Brain microvascular endothelial cell (primary cell): ENCODE measurements around the gene SLC1A5.

ENCODE experiments used
- DNase-seq: peaks from one replicate; pipeline ENCODE4 v3.0.0-alpha.2; 2020
- H3K27ac ChIP-seq: fragments of 250-450 bp; sonication (Bioruptor Pico); 2 replicates; pipeline ENCODE4 v1.5.1; 2020; ENCODE audit warnings: mild to moderate bottlenecking, moderate library complexity
- H3K27me3 ChIP-seq: fragments of 250-450 bp; sonication (Bioruptor Pico); replicated peaks from 2 replicates; pipeline ENCODE4 v1.5.1; 2020; ENCODE audit warnings: mild to moderate bottlenecking
- H3K36me3 ChIP-seq: fragments of 250-450 bp; sonication (Bioruptor Pico); replicated peaks from 2 replicates; pipeline ENCODE4 v1.5.1; 2020; ENCODE audit warnings: mild to moderate bottlenecking
- H3K4me3 ChIP-seq: 2 replicates; pipeline ENCODE4 v1.5.1; 2011; ENCODE audit warnings: low read depth, mild to moderate bottlenecking, control low read depth, low read length, moderate library complexity
- in situ Hi-C: cut with HindIII; loops from 2 replicates; pipeline ENCODE4 v1.10.0; 2017; ENCODE audit warnings: low sequenced_read_pairs, low pct_ligation_motif_present
- TF ChIP-seq, protein P1 (sequence below): IDR thresholded peaks from 2 replicates; pipeline ENCODE4 v1.5.1; 2011; ENCODE audit warnings: low read depth, mild to moderate bottlenecking, moderate library complexity, low read length, control low read depth, inconsistent platforms; ENCODE audit errors: missing control alignments

SLC1A5 gene

DNA sequence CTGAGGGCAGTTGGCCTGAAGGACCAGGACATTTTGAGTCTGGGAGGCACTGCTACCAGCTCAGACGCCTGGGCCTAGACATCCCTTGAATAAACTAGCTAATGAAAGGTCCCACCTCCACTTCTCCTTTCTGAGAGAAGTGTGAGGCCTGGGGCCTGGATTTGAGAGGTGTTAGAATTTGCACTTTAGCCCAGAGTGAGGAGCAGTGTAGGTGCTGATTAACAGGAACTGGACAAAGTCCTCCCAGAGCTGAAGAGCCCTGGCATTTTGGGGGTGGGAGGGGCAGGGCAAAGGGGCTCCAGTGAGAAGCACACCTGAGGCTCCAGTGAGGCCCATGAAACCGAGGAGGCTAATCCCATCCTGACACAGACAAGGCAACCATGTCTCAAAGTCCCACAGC, 15.2 kb upstream of the SLC1A5 start:
- H3K27me3 ChIP-seq, result no peaks in the 10 kb centered on the region
- no peaks in the 10 kb centered on the region for H3K36me3 ChIP-seq
- DNase-seq, result no peak
- TF ChIP-seq, protein P1, sequence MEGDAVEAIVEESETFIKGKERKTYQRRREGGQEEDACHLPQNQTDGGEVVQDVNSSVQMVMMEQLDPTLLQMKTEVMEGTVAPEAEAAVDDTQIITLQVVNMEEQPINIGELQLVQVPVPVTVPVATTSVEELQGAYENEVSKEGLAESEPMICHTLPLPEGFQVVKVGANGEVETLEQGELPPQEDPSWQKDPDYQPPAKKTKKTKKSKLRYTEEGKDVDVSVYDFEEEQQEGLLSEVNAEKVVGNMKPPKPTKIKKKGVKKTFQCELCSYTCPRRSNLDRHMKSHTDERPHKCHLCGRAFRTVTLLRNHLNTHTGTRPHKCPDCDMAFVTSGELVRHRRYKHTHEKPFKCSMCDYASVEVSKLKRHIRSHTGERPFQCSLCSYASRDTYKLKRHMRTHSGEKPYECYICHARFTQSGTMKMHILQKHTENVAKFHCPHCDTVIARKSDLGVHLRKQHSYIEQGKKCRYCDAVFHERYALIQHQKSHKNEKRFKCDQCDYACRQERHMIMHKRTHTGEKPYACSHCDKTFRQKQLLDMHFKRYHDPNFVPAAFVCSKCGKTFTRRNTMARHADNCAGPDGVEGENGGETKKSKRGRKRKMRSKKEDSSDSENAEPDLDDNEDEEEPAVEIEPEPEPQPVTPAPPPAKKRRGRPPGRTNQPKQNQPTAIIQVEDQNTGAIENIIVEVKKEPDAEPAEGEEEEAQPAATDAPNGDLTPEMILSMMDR, result no peak
- H3K27ac ChIP-seq, result no peak overlapping the region
- in situ Hi-C loops, result no loop called here
- H3K4me3 ChIP-seq, result no peak overlapping the region

DNA sequence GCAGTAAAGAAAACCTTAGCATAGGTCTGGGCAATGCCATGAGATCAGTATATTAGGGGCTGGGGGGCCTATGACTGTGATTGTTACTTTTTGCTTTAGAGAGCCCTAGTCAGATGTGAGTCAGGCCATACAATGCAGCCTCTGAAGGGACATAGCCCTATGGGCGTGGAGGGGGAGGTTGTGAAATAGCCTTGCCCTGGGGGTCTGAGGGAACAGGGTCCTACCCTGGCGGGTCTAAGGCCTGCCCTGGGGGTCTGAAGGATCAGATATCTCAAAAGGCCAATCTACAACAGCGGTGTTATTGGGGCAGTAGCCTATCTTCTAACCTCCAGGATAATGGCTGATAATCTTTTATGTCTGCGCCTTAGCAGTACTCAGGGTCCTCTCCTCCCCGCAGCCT, 13.8 kb upstream of the SLC1A5 start:
- Histone ChIP-seq H3K27me3 (no peaks in the 10 kb centered on the region), H3K4me3 (no peak overlapping the region), H3K36me3 (no peaks in the 10 kb centered on the region), H3K27ac (no peak overlapping the region)
- TF ChIP-seq, protein P1, result no peak
- in situ Hi-C loops, result no loop called here
- DNase-seq, result no peak

- TF ChIP-seq, protein P1, result no peak
- in situ Hi-C loops, result no loop called here
- DNase-seq, result no peak
- H3K4me3 ChIP-seq, result no peak overlapping the region
- no peaks in the 10 kb centered on the region for H3K27me3 ChIP-seq
- no peaks in the 10 kb centered on the region for H3K36me3 ChIP-seq
- H3K27ac ChIP-seq, result no peak overlapping the region
These were observed 10.3 kb upstream of the SLC1A5 start for GRCh38 chr19:46798713-46799112.

DNA sequence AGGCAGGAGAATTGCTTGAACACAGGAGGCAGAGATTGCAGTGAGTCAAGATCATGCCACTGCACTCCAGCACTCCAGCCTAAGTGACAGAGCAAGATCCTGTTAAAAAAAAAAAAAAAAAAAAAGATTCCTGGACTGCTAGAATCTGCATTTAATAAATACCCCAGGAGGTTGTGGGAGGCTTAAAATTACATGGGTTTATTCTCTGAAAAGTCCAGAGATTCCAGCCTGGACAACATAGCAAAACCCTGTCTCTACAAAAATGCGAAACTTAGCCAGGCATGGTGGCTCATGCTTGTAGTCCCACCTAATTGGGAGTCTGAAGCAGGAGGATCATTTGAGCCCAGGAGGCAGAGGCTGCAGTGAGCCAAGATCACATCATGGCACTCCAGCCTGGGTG, 9.5 kb upstream of the SLC1A5 start:
- no peak for DNase-seq
- H3K27me3 ChIP-seq, result no peaks in the 10 kb centered on the region
- TF ChIP-seq, protein P1, result no peak
- in situ Hi-C loops, result no loop called here
- H3K4me3 ChIP-seq, result no peak overlapping the region
- no peak overlapping the region for H3K27ac ChIP-seq
- H3K36me3 ChIP-seq, result no peaks in the 10 kb centered on the region

GRCh38 chr19:46791944-46792343, 3.5 kb upstream of the SLC1A5 start:
- H3K27ac ChIP-seq, result no peak overlapping the region
- TF ChIP-seq, protein P1, result no peak
- H3K4me3 ChIP-seq, result no peak overlapping the region
- no peak for DNase-seq
- H3K27me3 ChIP-seq, result no peaks in the 10 kb centered on the region
- in situ Hi-C loops, result no loop called here
- H3K36me3 ChIP-seq, result no peaks in the 10 kb centered on the region

GRCh38 chr19:46789371-46789770, 977 bp upstream of the SLC1A5 start:
- Histone ChIP-seq H3K36me3 (peaks cover 3% of the 10 kb centered on the region), H3K27me3 (no peaks in the 10 kb centered on the region), H3K4me3 (no peak overlapping the region), H3K27ac (no peak overlapping the region)
- no peak for DNase-seq
- TF ChIP-seq, protein P1, result no peak
- in situ Hi-C loops, result no loop called here
